Tibial nerve (tissue), 4 donors: ENCODE measurements around the gene CNIH3. TPM values are rescaled to one million over a fixed set of nuclear protein-coding genes. Genes with fewer than 3 reads are reported as not detected.

Experiments
- DNase-seq, 2 donors: peaks; one replicate each; pipeline ENCODE4 v3.0.0-alpha.2; 2019; ENCODE audit warnings: low spot score in 2 of 2
- H3K27ac ChIP-seq, 4 donors: fragments of 200-600 bp; sonication (generic) in 3 of 4; one replicate each; pipeline ENCODE4 v1.5.1; 2017 to 2019; ENCODE audit warnings: mild to moderate bottlenecking in 1 of 4
- H3K27me3 ChIP-seq, 2 donors: fragments of 200-600 bp; sonication (generic) in 1 of 2; one replicate each; pipeline versions ENCODE4 v1.5.1 to v1.6.0; 2017 to 2019
- H3K36me3 ChIP-seq, 3 donors: fragments of 200-600 bp; sonication (generic); one replicate each; pipeline ENCODE4 v1.5.1; 2018 to 2019
- H3K4me1 ChIP-seq, 4 donors: fragments of 200-600 bp; sonication (generic) in 3 of 4; one replicate each; pipeline ENCODE4 v1.5.1; 2017 to 2019
- H3K4me3 ChIP-seq, 4 donors: fragments of 200-600 bp; sonication (generic) in 3 of 4; one replicate each; pipeline ENCODE4 v1.5.1; 2017 to 2019; ENCODE audit warnings: mild to moderate bottlenecking in 1 of 4, moderate library complexity in 1 of 4
- H3K9me3 ChIP-seq, 4 donors: fragments of 200-600 bp; sonication (generic) in 3 of 4; one replicate each; pipeline ENCODE4 v1.5.1; 2017 to 2019
- EP300 ChIP-seq, 2 donors: sonication (generic); formaldehyde crosslinking; IDR thresholded peaks; one replicate each; pipeline ENCODE4 v1.6.1; 2017; ENCODE audit warnings: antibody characterized with exemption in 2 of 2, mild to moderate bottlenecking in 1 of 2
- POLR2A ChIP-seq, 2 donors: fragments of 450-650 bp; IDR thresholded peaks; one replicate each; pipeline ENCODE4 v1.6.1; 2017; ENCODE audit warnings: antibody characterized with exemption in 2 of 2, mild to moderate bottlenecking in 2 of 2, moderate library complexity in 2 of 2
- WGBS, 2 donors: methylation state at CpG; one replicate each; pipeline ENCODE4 v1.1.5; 2018; 5-methylcytosine and 5-hydroxymethylcytosine counted together
- total RNA-seq, 4 donors: library from RNA; depleted of rRNA; stranded (reverse); fragments of >200 nt; gene quantifications; one replicate each; pipeline ENCODE4 v1.1.0, GENCODE V29; 2016
- TF ChIP-seq, protein P1 (sequence below), 5 experiments: fragments of 200-600 bp in 3 of 5; fragments of 450-650 bp in 2 of 5; sonication (generic) in 3 of 5; IDR thresholded peaks; one replicate each; pipeline ENCODE4 v1.5.1; 2016 to 2019; ENCODE audit warnings: antibody characterized with exemption in 5 of 5, mild to moderate bottlenecking in 3 of 5, moderate library complexity in 2 of 5

Gene CNIH3
- total RNA-seq, 4 donors from 2014 or later = 1.8 to 7.6 (median 4.7) TPM

GRCh38 chr1:224640587-224640986, 24.5 kb downstream of the CNIH3 start:
- Histone ChIP-seq H3K4me1 (no peaks in the 10 kb centered on the region), H3K9me3 (no peaks in the 10 kb centered on the region), H3K27me3 (no peaks in the 10 kb centered on the region), H3K4me3 (no peak overlapping the region), H3K36me3 (no peaks in the 10 kb centered on the region), H3K27ac (no peak overlapping the region)
- 63 to 66% methylated on average over 3 to 4 of the region's 4 CpGs for WGBS, 2 donors
- no peak for DNase-seq
- TF ChIP-seq, protein P1, sequence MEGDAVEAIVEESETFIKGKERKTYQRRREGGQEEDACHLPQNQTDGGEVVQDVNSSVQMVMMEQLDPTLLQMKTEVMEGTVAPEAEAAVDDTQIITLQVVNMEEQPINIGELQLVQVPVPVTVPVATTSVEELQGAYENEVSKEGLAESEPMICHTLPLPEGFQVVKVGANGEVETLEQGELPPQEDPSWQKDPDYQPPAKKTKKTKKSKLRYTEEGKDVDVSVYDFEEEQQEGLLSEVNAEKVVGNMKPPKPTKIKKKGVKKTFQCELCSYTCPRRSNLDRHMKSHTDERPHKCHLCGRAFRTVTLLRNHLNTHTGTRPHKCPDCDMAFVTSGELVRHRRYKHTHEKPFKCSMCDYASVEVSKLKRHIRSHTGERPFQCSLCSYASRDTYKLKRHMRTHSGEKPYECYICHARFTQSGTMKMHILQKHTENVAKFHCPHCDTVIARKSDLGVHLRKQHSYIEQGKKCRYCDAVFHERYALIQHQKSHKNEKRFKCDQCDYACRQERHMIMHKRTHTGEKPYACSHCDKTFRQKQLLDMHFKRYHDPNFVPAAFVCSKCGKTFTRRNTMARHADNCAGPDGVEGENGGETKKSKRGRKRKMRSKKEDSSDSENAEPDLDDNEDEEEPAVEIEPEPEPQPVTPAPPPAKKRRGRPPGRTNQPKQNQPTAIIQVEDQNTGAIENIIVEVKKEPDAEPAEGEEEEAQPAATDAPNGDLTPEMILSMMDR (IDR thresholded peaks at IDR 0.05) = no peak
- TF ChIP-seq POLR2A (IDR thresholded peaks at IDR 0.05) (no peak), EP300 (IDR thresholded peaks at IDR 0.05) (no peak)

GRCh38 chr1:224641030-224641429, 24.9 kb downstream of the CNIH3 start:
- Histone ChIP-seq H3K4me3 (no peak overlapping the region), H3K27ac (no peak overlapping the region), H3K27me3 (no peaks in the 10 kb centered on the region), H3K36me3 (no peaks in the 10 kb centered on the region), H3K9me3 (no peaks in the 10 kb centered on the region), H3K4me1 (no peaks in the 10 kb centered on the region)
- DNase-seq = no peak
- no peak for TF ChIP-seq POLR2A (IDR thresholded peaks at IDR 0.05)
- TF ChIP-seq EP300 (IDR thresholded peaks at IDR 0.05) = no peak
- TF ChIP-seq, protein P1 (IDR thresholded peaks at IDR 0.05) = no peak
- 78 to 82% methylated on average over 7 of the region's 7 CpGs for WGBS, 2 donors

GRCh38 chr1:224643653-224644052, 27.5 kb downstream of the CNIH3 start:
- whole genome bisulfite sequencing, 2 donors = 78 to 87% methylated on average over 5 of the region's 5 CpGs
- no peak overlapping the region for H3K27ac ChIP-seq
- no peaks in the 10 kb centered on the region for H3K9me3 ChIP-seq
- DNase-seq = no peak
- TF ChIP-seq, protein P1 (IDR thresholded peaks at IDR 0.05) = no peak
- TF ChIP-seq POLR2A (IDR thresholded peaks at IDR 0.05) = no peak
- TF ChIP-seq EP300 (IDR thresholded peaks at IDR 0.05) = no peak
- H3K4me3 ChIP-seq = no peak overlapping the region
- H3K36me3 ChIP-seq = no peaks in the 10 kb centered on the region
- H3K27me3 ChIP-seq = no peaks in the 10 kb centered on the region
- H3K4me1 ChIP-seq = no peaks in the 10 kb centered on the region

DNA sequence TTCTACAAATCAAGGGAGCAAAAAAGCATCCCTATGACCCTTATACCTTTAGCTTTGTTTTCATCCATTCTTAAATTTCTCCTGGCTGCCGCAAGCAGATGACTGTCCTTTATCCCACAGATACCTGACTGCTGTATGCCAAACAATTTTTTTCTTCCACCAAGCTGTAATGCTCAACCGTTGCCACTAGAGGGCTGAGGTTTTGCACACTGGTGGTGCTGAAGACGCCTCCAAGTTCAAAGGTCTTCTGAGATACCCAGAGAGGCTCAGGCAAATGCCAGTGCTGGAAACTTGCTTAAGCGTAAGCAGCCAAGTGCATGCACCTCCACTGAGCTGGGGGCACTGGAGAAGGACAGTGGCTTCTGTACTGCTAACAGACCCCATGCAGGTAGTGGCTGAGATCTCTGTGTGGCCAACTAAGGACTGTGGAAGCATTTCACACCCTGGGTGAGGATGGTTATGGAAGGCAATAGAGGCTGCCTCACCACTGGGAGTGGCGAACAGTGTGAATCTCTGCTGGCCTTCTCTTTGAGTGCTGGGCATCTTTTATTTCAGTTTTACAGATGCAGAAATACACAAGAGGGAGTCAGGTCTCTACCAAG, 28.5 kb downstream of the CNIH3 start:
- WGBS, 2 donors = 40 to 48% methylated on average over 5 of the region's 5 CpGs
- H3K4me1 ChIP-seq = peaks cover 0 to 3% (median 0%) of the 10 kb centered on the region in 4 donors
- peak in 1 of 2 donors; percentile 45 for DNase-seq

DNA sequence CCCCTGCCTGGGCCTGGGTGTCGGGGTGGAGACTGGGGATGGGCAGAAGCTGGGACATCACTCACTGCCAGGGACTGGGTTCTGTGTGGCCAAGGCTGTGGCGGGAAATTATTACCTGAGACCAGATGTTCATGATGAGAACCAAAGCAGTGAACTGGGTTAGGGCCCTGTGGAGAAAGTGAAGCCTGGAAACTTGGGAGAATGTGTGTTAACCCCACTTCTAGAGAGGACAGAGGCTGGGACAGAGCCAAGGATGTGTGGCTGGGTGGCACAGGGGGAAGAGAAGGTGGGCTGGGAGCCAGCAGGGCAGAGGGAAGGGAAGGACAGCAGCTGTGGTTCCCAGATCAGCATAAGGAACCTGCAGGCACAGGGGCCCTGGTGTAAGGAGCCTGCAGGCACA, 31.3 kb downstream of the CNIH3 start:
- H3K4me3 ChIP-seq = no peak overlapping the region
- H3K36me3 ChIP-seq = no peaks in the 10 kb centered on the region
- peaks cover 0 to 18% (median 0%) of the 10 kb centered on the region in 4 donors for H3K4me1 ChIP-seq
- TF ChIP-seq, protein P1 (IDR thresholded peaks at IDR 0.05) = no peak
- TF ChIP-seq POLR2A (IDR thresholded peaks at IDR 0.05) (no peak), EP300 (IDR thresholded peaks at IDR 0.05) (no peak)
- H3K9me3 ChIP-seq = no peaks in the 10 kb centered on the region
- no peaks in the 10 kb centered on the region for H3K27me3 ChIP-seq
- no peak overlapping the region for H3K27ac ChIP-seq
- WGBS, 2 donors = 91 to 95% methylated on average over 2 of the region's 2 CpGs
- no peak for DNase-seq

More for the DNA sequence above, 28.5 kb downstream of the CNIH3 start:
- H3K9me3 ChIP-seq = no peaks in the 10 kb centered on the region
- no peak overlapping the region for H3K27ac ChIP-seq
- no peak for TF ChIP-seq EP300 (IDR thresholded peaks at IDR 0.05)
- TF ChIP-seq POLR2A (IDR thresholded peaks at IDR 0.05) = no peak
- TF ChIP-seq, protein P1 (IDR thresholded peaks at IDR 0.05) = peak; percentile 71 to 86 (median 76)
- no peaks in the 10 kb centered on the region for H3K36me3 ChIP-seq
- H3K4me3 ChIP-seq = no peak overlapping the region
- H3K27me3 ChIP-seq = no peaks in the 10 kb centered on the region
